PC-3 (cell line): ENCODE data around the gene MGAM2. TPM values are rescaled to one million over a fixed set of nuclear protein-coding genes. Genes with fewer than 3 reads are reported as not detected.

Source experiments
- ATAC-seq: fragments of 200-7000 bp; cut with Tn5 transposase; 2 replicates; pipeline ENCODE4 v1.9.1; 2020; ENCODE audit warnings: mild to moderate bottlenecking, moderate library complexity
- BruUV-seq: library from RNA; stranded (reverse); fragments of 400-500 nt; replicated peaks from 2 replicates; lab custom pipeline; 2021; lab: Mats Ljungman, UMichigan
- CTCF ChIA-PET: fragments of 300-600 bp; sonication (Branson Sonifier 250); formaldehyde crosslinking; loops from one replicate; lab custom pipeline; 2022; ENCODE audit warnings: antibody characterized with exemption; lab: Charles Lee
- POLR2A ChIA-PET: fragments of 300-600 bp; sonication (Branson Sonifier 250); formaldehyde crosslinking; loops from one replicate; lab custom pipeline; 2022; ENCODE audit warnings: antibody characterized with exemption; ENCODE audit not compliant: unreplicated experiment; lab: Charles Lee
- DNase-seq: peaks from one replicate; pipeline ENCODE4 v3.0.0-alpha.2; 2015
- H2AFZ ChIP-seq: fragments of 300-600 bp; sonication (generic); 2 replicates; pipeline ENCODE4 v1.6.0; 2016; ENCODE audit warnings: antibody characterized with exemption, low read length
- H3F3A ChIP-seq: fragments of 300-600 bp; sonication (generic); one replicate; pipeline ENCODE4 v1.6.0; 2017; ENCODE audit warnings: antibody characterized with exemption, low read length, control low read depth, mild to moderate bottlenecking; ENCODE audit not compliant: unreplicated experiment
- H3K27ac ChIP-seq: fragments of 300-600 bp; sonication (generic); 2 replicates; pipeline ENCODE4 v1.5.1; 2016; ENCODE audit warnings: mild to moderate bottlenecking, low read length
- H3K27me3 ChIP-seq: fragments of 300-600 bp; sonication (generic); 2 replicates; pipeline ENCODE4 v1.6.1; 2016; ENCODE audit warnings: low read length, mixed read lengths
- H3K36me3 ChIP-seq: fragments of 300-600 bp; sonication (generic); 2 replicates; pipeline ENCODE4 v1.6.1; 2016; ENCODE audit warnings: low read depth, mixed run types, low read length, mixed read lengths
- H3K4me1 ChIP-seq: fragments of 300-600 bp; sonication (generic); 2 replicates; pipeline ENCODE4 v1.5.1; 2016; ENCODE audit warnings: low read length; ENCODE audit not compliant: insufficient read depth
- H3K4me2 ChIP-seq: fragments of 300-600 bp; sonication (generic); 2 replicates; pipeline ENCODE4 v1.6.0; 2016; ENCODE audit warnings: low read length
- H3K4me3 ChIP-seq: fragments of 300-600 bp; sonication (generic); 2 replicates; pipeline ENCODE4 v1.5.1; 2016; ENCODE audit warnings: mild to moderate bottlenecking, low read length, mixed read lengths
- H3K79me2 ChIP-seq: fragments of 300-600 bp; sonication (generic); 2 replicates; pipeline ENCODE4 v1.6.1; 2017; ENCODE audit warnings: low read length, mixed read lengths
- H3K9ac ChIP-seq: fragments of 300-600 bp; sonication (generic); 2 replicates; pipeline ENCODE4 v1.6.0; 2016; ENCODE audit warnings: mild to moderate bottlenecking, low read length
- H3K9me2 ChIP-seq: fragments of 300-600 bp; sonication (generic); replicated peaks from 2 replicates; pipeline ENCODE4 v1.6.1; 2016; ENCODE audit warnings: mixed run types, low read length, mixed read lengths
- H3K9me3 ChIP-seq: fragments of 300-600 bp; sonication (generic); 2 replicates; pipeline ENCODE4 v1.6.1; 2016; ENCODE audit warnings: low read length, mixed read lengths
- H4K20me1 ChIP-seq: fragments of 300-600 bp; sonication (generic); 2 replicates; pipeline ENCODE4 v1.6.1; 2016; ENCODE audit warnings: low read length, mixed read lengths
- EZH2 ChIP-seq: fragments of 300-600 bp; sonication (generic); IDR thresholded peaks from one replicate; pipeline ENCODE4 v1.6.1; 2017; ENCODE audit warnings: antibody characterized with exemption, mild to moderate bottlenecking, low read length; ENCODE audit not compliant: unreplicated experiment
- EZH2phosphoT487 ChIP-seq: fragments of 300-600 bp; sonication (generic); IDR thresholded peaks from 2 replicates; pipeline ENCODE4 v1.6.1; 2018; ENCODE audit warnings: mild to moderate bottlenecking, antibody characterized with exemption, low read length, borderline replicate concordance
- intact Hi-C: fragments of 100-400 bp; cut with micrococcal nuclease; formaldehyde crosslinking; loops from 2 replicates; pipeline ENCODE4 v1.9.0; 2023
- total RNA-seq: library from RNA; depleted of rRNA; stranded (reverse); fragments of >200 nt; gene quantifications from 2 replicates; pipeline ENCODE4 v1.2.3, GENCODE V29; 2014
- TF ChIP-seq, protein P1 (sequence below): fragments of 300-600 bp; sonication (generic); conservative IDR thresholded peaks from 2 replicates; pipeline ENCODE4 v1.5.1; 2017; ENCODE audit warnings: antibody characterized with exemption, low read depth, mild to moderate bottlenecking, low read length

MGAM2 gene
- total RNA-seq, 1 experiment from 2014 or later, result not detected

- no peak for ATAC-seq
Observed at GRCh38 chr7:142177869-142178268, 66.4 kb downstream of the MGAM2 start.

DNA sequence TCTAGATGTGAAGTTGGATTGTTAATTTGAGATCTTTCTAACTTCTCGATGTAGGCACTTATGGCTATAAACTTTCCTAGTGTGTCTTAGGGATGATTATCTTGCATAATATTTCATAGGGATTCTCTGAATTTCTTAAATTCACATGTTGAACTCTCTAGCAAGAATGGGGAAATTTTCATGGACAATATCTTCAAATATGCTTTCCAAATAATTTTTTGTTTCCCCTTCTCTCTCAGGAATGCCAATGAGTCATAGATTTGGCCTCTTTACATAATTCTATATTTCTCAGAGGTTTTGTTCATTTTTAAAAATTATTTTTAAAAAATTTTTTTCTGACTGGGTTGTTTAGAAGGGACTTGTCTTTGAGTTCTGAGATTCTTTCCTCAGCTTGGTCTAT is 68.9 kb downstream of the MGAM2 start:
- CTCF ChIA-PET, result no interaction called here
- intact Hi-C loops, result no loop called here
- POLR2A ChIA-PET, result no interaction called here
- Histone ChIP-seq H3K9me3 (no peaks in the 10 kb centered on the region), H3F3A (no peaks in the 10 kb centered on the region), H3K9ac (no peak overlapping the region), H3K4me2 (no peak overlapping the region), H3K27me3 (peaks cover 12% of the 10 kb centered on the region; the same call in 1 of the 2 replicates), H3K27ac (no peak overlapping the region), H3K36me3 (no peaks in the 10 kb centered on the region), H3K9me2 (no peaks in the 10 kb centered on the region), H3K4me1 (no peaks in the 10 kb centered on the region), H3K79me2 (no peaks in the 10 kb centered on the region), H4K20me1 (no peaks in the 10 kb centered on the region), H2AFZ (no peak overlapping the region), H3K4me3 (no peak overlapping the region)
- no TSS peak for BruUV-seq
- TF ChIP-seq, protein P1, sequence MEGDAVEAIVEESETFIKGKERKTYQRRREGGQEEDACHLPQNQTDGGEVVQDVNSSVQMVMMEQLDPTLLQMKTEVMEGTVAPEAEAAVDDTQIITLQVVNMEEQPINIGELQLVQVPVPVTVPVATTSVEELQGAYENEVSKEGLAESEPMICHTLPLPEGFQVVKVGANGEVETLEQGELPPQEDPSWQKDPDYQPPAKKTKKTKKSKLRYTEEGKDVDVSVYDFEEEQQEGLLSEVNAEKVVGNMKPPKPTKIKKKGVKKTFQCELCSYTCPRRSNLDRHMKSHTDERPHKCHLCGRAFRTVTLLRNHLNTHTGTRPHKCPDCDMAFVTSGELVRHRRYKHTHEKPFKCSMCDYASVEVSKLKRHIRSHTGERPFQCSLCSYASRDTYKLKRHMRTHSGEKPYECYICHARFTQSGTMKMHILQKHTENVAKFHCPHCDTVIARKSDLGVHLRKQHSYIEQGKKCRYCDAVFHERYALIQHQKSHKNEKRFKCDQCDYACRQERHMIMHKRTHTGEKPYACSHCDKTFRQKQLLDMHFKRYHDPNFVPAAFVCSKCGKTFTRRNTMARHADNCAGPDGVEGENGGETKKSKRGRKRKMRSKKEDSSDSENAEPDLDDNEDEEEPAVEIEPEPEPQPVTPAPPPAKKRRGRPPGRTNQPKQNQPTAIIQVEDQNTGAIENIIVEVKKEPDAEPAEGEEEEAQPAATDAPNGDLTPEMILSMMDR, result no peak
- TF ChIP-seq EZH2 (no peak), EZH2phosphoT487 (no peak)
- ATAC-seq, result no peak
- DNase-seq, result no peak

More at GRCh38 chr7:142177869-142178268, 66.4 kb downstream of the MGAM2 start:
- no peak overlapping the region for H2AFZ ChIP-seq
- H3K36me3 ChIP-seq, result no peaks in the 10 kb centered on the region
- ChIA-PET POLR2A (no interaction called here), CTCF (no interaction called here)
- no peaks in the 10 kb centered on the region for H3K9me3 ChIP-seq
- no peak for TF ChIP-seq EZH2phosphoT487
- no peak for TF ChIP-seq EZH2
- TF ChIP-seq, protein P1, result no peak
- intact Hi-C loops, result no loop called here
- no peak overlapping the region for H3K4me2 ChIP-seq
- no peaks in the 10 kb centered on the region for H3K9me2 ChIP-seq
- H4K20me1 ChIP-seq, result no peaks in the 10 kb centered on the region
- no peaks in the 10 kb centered on the region for H3K4me1 ChIP-seq
- no peaks in the 10 kb centered on the region for H3F3A ChIP-seq
- no peaks in the 10 kb centered on the region for H3K27me3 ChIP-seq
- no peak for DNase-seq
- no peaks in the 10 kb centered on the region for H3K79me2 ChIP-seq
- H3K9ac ChIP-seq, result no peak overlapping the region
- no peak overlapping the region for H3K4me3 ChIP-seq
- H3K27ac ChIP-seq, result no peak overlapping the region
- no TSS peak for BruUV-seq

GRCh38 chr7:142181211-142181610 is 69.7 kb downstream of the MGAM2 start:
- DNase-seq, result no peak
- ATAC-seq, result no peak

More at GRCh38 chr7:142181211-142181610, 69.7 kb downstream of the MGAM2 start:
- Histone ChIP-seq H3K4me3 (no peak overlapping the region), H3K9ac (no peak overlapping the region), H3F3A (no peaks in the 10 kb centered on the region), H3K79me2 (no peaks in the 10 kb centered on the region), H3K36me3 (no peaks in the 10 kb centered on the region), H4K20me1 (no peaks in the 10 kb centered on the region), H2AFZ (no peak overlapping the region), H3K9me2 (no peaks in the 10 kb centered on the region), H3K9me3 (no peaks in the 10 kb centered on the region), H3K4me2 (no peak overlapping the region), H3K27ac (no peak overlapping the region), H3K4me1 (no peaks in the 10 kb centered on the region), H3K27me3 (peaks cover 18% of the 10 kb centered on the region; the same call in 1 of the 2 replicates)
- CTCF ChIA-PET, result no interaction called here
- TF ChIP-seq EZH2 (no peak), EZH2phosphoT487 (no peak)
- TF ChIP-seq, protein P1, result no peak
- no TSS peak for BruUV-seq
- POLR2A ChIA-PET, result no interaction called here
- intact Hi-C loops, result no loop called here
